GM21576 (cell line): ENCODE results near the gene S100A6.
"Not testable (repeated sequence)": the region's sequence is repeated elsewhere in the genome, so short reads cannot be mapped to it uniquely, and the experiment has no call there.

ENCODE experiments used
- ATAC-seq: cut with Tn5 transposase; IDR thresholded peaks from one replicate; pipeline ENCODE4 v1.9.1; 2021; ENCODE audit warnings: mild to moderate bottlenecking, moderate library complexity; ENCODE audit not compliant: unreplicated experiment

S100A6 gene

DNA sequence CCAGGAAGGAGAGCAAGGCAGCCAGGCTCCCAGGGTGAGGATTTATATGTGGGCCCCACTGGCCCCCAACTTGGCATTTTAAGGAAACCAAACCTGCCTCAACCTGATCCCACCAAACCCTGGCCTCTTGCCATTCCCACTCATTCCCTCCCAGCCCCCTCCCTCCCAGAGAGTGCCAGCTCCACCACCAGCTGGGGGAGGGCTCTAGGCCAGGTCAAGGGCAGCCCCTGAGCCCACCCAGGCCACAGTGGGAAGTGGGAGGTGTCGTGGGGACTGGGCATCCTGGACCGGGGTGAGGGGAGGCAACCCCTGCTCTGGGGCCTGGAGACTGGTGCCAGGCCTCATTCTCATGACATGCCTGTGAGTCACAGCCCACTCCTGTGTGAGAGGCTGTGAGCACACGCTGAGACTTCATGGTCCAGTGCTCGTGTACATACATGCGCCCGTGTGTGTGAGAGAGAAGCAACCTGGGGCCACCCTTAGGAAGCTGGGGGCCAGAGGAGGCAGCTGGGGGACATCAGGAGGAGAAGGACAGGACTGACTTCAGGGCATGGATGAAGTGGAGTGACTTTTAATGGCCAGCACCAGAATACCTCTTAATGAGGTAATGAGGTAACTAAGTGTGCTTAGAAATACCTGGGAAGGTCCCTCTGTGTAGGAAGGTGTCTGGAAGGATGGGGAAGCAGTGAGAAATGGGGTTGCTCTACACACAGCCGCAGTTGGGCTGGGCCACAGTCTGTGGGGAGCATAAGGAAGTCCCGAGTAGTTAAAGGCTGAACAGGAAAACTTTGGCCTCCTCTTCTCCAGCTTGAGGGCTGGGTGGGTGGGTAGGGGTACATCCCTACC, 30.0 kb upstream of the S100A6 start, which contains the start of gene S100A2:
Gene S100A2, minus strand, starts transcription at position 316 of the 846 bp plus-strand sequence. CDS start 1,967 bp downstream, outside the sequence.
- ATAC-seq = no peak

DNA sequence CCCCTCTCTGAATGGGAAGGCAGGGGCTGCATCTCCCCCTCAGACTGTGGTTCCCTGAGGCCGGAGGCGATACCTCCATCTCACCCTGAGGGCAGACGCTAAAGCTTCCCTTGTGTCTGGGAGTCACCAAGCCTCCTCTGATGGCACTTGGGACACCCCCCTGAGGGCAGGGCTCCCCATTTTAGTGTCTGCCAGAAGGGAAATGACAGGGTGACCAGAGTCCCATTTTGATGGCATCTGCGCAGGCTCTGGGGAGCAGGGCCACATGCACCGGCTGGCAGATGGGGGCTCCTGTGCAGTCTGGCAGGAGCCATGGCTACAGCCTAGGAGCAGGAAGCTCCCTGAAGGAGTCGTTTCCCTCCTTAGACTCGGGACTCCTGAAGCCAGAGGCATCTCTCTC, 28.2 kb upstream of the S100A6 start:
- ATAC-seq = no peak

DNA sequence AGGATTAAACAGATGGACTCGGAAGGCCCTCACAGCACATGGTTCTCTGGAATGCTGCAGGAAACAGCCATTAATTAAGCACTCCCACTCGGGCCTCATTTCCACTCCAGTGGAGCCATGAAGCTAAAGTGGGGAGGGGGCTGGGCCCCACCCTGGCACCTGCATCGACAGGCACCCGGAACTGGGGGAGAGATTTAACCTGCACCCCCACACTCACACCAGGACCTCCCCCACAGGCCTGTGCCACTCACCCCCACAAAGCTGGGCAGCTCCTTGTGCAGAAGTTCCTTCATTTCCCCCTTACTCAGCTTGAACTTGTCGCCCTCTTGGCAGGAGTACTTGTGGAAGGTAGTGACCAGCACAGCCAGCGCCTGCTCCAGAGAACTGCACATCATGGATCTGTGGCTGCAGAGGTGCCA, 27.7 kb upstream of the S100A6 start:
- ATAC-seq = no peak

DNA sequence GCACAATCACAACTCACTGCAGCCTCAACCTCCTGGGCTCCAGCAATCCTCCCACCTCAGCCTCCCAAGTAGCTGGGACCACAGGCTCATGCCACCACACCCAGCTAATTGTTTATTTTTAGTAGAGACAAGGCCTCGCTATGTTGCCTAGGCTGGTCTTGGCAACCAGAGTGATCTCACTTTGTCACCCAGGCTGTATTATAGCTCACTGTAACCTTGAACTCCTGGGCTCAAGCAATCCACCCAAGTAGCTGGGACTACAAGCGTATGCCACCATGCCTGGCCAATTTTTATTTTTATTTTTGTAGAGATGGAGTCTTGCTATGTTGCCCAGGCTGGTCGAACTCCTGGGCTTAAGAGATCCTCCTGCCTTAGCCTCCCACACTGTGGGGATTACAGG, 26.2 kb upstream of the S100A6 start:
- ATAC-seq = not testable (repeated sequence)

GRCh38 chr1:153561466-153561985, 25.7 kb upstream of the S100A6 start:
- ATAC-seq = no peak

GRCh38 chr1:153560771-153561465, 25.1 kb upstream of the S100A6 start:
- no peak for ATAC-seq

DNA sequence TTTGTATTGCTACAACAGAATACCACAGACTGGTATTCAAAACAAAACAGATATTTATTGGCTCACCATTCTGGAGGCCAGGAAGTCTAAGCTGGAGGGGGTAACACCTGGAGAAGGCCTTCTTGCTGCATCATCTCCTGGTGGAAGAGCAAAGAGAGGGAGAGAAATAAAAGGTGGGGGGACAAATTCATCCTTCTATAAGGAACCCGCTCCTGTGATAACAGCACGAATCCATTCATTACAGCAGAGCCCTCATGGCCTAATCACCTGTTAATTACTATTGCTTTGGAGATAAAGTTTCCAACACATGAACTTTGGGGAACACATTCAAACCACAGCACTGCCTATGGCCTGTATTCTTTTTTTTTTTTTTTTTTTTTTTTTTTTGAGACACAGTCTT, 24.4 kb upstream of the S100A6 start:
- no peak for ATAC-seq

- ATAC-seq = no peak
Observed at GRCh38 chr1:153557877-153558276, 22.1 kb upstream of the S100A6 start.

- ATAC-seq = no peak
Observed at GRCh38 chr1:153556348-153556747, 20.6 kb upstream of the S100A6 start.

DNA sequence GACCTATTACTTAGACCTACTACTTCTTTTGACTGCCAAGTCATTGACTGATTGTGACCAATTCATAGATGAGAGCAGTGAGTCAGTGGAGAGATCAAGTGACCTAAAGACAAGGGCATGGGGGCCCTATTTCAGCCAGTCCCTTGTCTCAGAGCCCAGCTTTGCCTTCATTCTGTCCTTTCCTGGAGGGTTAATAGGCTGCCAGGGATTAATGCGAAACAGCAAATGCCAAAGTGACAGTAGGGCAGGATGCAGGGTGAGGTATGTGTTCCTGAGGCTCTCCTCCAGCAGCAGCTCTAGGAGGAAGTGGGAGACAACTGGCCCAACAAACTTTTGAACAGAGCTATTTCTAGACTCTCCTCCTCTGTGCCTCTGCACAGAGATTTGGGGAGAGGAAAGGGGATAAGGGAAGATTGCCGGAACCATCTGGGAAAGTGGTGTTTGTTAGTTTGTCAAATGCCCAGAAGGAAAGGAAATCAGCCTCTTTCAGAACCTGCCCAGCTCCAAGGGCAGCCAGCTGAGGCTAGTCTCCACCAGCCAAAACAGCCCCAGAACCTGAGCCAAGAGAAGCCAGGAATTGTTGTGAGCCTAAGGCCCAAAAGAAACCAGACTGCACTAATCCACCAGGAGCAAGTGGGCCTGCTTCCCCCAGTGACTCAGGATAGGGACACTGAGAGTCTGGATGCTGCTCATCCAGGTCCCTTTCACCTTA, 18.2 kb upstream of the S100A6 start:
- no peak for ATAC-seq

DNA sequence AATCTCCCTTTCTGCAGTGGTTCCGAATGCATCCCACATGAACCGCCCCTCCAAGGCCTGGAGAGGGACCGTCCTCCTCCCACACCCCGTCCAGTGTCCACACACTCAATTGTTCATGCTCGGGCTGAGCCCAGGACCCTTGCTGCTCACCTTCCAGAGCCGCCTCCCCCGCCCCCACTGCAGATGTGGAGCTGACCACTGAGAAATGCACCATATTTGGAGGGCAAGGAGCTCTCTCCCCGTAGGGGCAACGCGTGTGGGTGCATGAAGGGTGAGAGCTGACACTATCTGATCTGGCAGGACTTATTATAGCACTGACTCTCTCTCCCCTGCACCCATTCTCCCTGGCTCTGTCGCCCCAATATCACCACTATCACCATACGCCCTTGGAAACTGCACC, 17.3 kb upstream of the S100A6 start:
- ATAC-seq = no peak

DNA sequence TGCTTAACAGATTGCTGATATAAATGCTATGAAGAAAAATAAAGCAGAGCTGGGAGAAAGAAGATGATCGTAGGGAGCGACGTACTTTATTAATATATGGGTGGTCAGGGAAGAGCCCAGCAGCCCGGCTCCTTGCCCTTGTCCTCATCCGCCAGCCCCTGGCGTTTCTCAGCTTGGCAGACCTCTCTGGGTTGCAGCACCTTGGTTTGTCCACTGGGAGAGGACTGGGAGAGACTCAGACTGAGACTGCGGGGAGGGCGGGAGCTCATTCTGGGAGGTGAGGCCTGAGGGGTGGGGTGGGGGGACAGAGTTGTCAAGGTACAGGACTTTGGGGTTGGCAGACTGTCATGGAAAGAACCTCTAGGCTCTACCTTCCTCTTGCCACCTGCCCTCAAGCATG, 16.5 kb upstream of the S100A6 start:
- no peak for ATAC-seq

DNA sequence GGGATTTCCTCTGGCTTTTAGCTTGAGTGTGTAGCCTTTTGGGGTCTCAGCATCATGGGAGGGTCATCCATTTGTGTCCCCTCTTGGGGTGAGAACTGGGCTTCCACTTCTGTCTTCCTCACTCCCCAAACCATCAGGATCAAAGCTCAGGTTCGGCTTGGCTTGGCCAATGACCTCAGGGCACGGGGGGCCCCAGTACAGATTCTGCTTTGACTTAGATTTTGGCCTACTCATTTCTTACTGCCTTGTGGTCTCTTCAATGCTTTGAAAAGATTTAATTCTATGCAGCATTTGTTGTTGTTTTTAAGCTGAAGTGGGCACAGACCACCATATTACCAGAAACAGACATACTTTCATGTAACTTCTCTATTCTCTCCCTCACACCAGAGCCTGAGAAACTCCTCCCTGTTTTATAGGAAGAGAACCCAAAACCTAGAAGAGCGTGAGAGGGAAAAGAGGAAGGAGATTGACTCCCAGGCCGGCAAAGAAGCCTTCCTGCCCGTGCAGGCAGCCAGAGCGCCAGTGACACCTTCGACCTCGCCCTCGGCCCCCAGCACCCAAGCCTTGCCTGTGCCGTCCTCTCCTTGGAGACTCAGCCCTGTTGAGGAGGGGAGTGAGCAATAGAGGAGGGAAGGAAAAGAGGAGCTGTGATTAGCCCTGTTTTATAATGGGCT, 15.2 kb upstream of the S100A6 start:
- no peak for ATAC-seq

DNA sequence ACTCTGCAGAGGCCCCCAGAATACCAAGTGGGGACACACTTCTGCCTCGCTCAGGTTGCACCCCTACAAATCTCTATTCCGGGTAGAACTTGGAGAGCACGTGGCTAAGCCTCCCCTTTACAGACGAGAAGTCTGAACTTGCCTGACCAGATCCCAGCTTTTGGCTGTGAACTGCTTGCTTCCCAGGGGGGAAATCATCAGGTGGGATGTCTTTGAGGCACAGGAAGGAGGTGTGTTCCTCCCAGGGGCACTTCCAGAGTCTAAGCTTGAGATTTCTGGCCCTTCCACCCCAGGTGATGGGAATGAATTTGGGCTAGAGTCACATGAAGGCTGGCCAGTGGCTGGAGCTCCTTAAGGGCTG, 14.6 kb upstream of the S100A6 start:
- no peak for ATAC-seq

- no peak for ATAC-seq
Observed at GRCh38 chr1:153549741-153550397, 14.1 kb upstream of the S100A6 start.

DNA sequence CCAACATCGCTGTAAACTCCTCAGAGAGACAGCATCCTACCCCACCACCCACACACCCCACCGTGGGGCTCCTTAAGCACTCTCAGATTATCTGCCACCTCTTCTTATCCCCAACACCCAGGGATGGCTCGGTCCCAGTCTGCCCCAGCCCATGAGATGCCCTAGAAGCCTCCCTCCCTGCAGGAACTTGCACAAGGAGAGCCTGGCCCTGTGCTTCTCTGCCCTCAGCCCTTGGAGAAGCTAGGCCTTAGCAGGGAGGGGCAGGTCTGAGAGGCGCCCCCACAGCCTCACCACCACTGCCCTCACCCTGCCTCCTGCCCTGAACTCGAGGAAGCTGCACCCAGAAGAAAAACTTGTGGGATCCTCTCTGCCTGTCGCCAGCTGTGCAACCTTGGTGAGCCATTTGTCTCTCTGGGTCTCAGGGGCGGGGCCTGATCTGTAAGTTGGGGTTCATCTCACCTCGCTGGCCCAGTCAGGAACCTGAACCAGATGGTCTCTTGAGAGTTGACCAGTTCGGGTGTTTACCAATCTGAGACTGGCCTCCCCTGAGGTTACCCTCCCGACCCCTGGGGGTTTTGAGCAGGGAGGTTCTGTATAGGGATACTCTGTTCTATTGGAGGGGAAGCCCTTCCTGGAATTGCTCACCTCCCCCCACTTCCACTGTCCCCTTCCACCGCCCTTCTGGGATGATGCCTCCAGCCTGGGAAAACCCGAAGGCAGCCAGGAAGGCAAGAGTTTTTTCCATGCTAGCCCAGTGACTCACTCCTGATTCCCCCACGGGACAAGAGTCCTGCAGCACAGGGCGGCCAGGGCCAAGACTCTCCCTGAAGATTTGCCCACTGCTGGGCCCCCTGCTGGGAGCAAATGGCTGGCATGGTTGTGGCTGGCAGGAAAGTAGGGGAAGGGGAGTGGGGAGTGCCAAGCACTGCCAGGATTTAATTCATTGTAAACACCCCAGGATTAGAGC, 13.2 kb upstream of the S100A6 start, which contains the start of gene S100A3:
Gene S100A3, minus strand, starts transcription at position 537 of the 967 bp plus-strand sequence. CDS start 773 bp downstream, outside the sequence.
- no peak for ATAC-seq

GRCh38 chr1:153547560-153548551, 12.1 kb upstream of the S100A6 start:
- ATAC-seq = no peak
